NCI-H2029 treated with DMSO at 0.1 percent for 48 hours (cell line): ENCODE measurements around the gene PRXL2B.
"Not testable (repeated sequence)": the region's sequence is repeated elsewhere in the genome, so short reads cannot be mapped to it uniquely, and the experiment has no call there.

Experiments used
- DNase-seq: peaks from one replicate; lab custom pipeline; 2025; lab: John Stamatoyannopoulos, UW

The PRXL2B gene

GRCh38 chr1:2612591-2613365 is 26.2 kb downstream of the PRXL2B start:
- DNase-seq: no peak

- DNase-seq: no peak
Observed at GRCh38 chr1:2614145-2614544, 27.6 kb downstream of the PRXL2B start.

GRCh38 chr1:2617971-2618470 is 31.4 kb downstream of the PRXL2B start:
- DNase-seq: no peak

- DNase-seq: no peak
Observed at GRCh38 chr1:2623571-2624337, 37.2 kb downstream of the PRXL2B start.

GRCh38 chr1:2624735-2625300 is 38.2 kb downstream of the PRXL2B start:
- no peak for DNase-seq

- DNase-seq: no peak
Observed at GRCh38 chr1:2625311-2625710, 38.7 kb downstream of the PRXL2B start.

GRCh38 chr1:2625748-2626147 is 39.2 kb downstream of the PRXL2B start:
- not testable (repeated sequence) for DNase-seq

GRCh38 chr1:2627746-2628145 is 41.2 kb downstream of the PRXL2B start:
- DNase-seq: no peak

- DNase-seq: no peak
Observed at GRCh38 chr1:2628191-2628932, 41.8 kb downstream of the PRXL2B start.

GRCh38 chr1:2628933-2629626 is 42.5 kb downstream of the PRXL2B start:
- DNase-seq: no peak

GRCh38 chr1:2629627-2630497 is 43.3 kb downstream of the PRXL2B start:
- DNase-seq: no peak

- no peak for DNase-seq
Observed at GRCh38 chr1:2630498-2631135, 44.0 kb downstream of the PRXL2B start.

- DNase-seq: no peak
Observed at GRCh38 chr1:2631136-2632050, 44.8 kb downstream of the PRXL2B start.

- no peak for DNase-seq
Observed at GRCh38 chr1:2632051-2632430, 45.5 kb downstream of the PRXL2B start.

- no peak for DNase-seq
Observed at GRCh38 chr1:2632561-2633361, 46.2 kb downstream of the PRXL2B start, which contains the start of gene MMEL1. TSS of gene MMEL1 (minus strand) at chr1:2633016. CDS start at chr1:2629484, 3,532 bp downstream.

GRCh38 chr1:2633366-2633935 is 46.9 kb downstream of the PRXL2B start:
- no peak for DNase-seq

GRCh38 chr1:2633936-2634491 is 47.4 kb downstream of the PRXL2B start:
- no peak for DNase-seq
